Suppressor macrophage treated with lipopolysaccharide for 4 hours (primary cell): ENCODE measurements around the gene SCNM1.
"Not testable (repeated sequence)": the region's sequence is repeated elsewhere in the genome, so short reads cannot be mapped to it uniquely, and the experiment has no call there.

Experiments
- DNase-seq: peaks from one replicate; pipeline ENCODE4 v3.0.0-alpha.2; 2020

The SCNM1 gene

GRCh38 chr1:151193856-151194255 lies 27.9 kb downstream of the SCNM1 start:
- no peak for DNase-seq

- DNase-seq, result peak; percentile 16
These were observed 29.1 kb downstream of the SCNM1 start for GRCh38 chr1:151194894-151195594.

GRCh38 chr1:151196292-151196800 lies 30.4 kb downstream of the SCNM1 start:
- peak; percentile 89 for DNase-seq

GRCh38 chr1:151197863-151198253 lies 31.9 kb downstream of the SCNM1 start:
- DNase-seq, result no peak

GRCh38 chr1:151198254-151199127 lies 32.5 kb downstream of the SCNM1 start, which contains the start of gene PIP5K1A:
PIP5K1A (plus strand) TSS chr1:151198552; CDS start chr1:151198997, 445 bp downstream.
- peak; percentile 100 for DNase-seq

GRCh38 chr1:151199873-151200581 lies 34.1 kb downstream of the SCNM1 start:
- DNase-seq, result peak; percentile 43

GRCh38 chr1:151205381-151205965 lies 39.5 kb downstream of the SCNM1 start:
- not testable (repeated sequence) for DNase-seq

- no peak for DNase-seq
These were observed 44.9 kb downstream of the SCNM1 start for GRCh38 chr1:151210830-151211229.

GRCh38 chr1:151211972-151212705 lies 46.2 kb downstream of the SCNM1 start:
- no peak for DNase-seq

- DNase-seq, result no peak
These were observed 47.6 kb downstream of the SCNM1 start for GRCh38 chr1:151213560-151213959.
